LNCaP clone FGC (cell line): ENCODE measurements around the gene NAXD.
"Not testable (repeated sequence)": the region's sequence is repeated elsewhere in the genome, so short reads cannot be mapped to it uniquely, and the experiment has no call there.

Source experiments
- DNase-seq: peaks from one replicate; pipeline ENCODE4 v3.0.0-alpha.2; 2011; ENCODE audit warnings: low read depth
- H3K4me3 ChIP-seq: 2 replicates; pipeline ENCODE4 v1.5.1; 2011; ENCODE audit warnings: mild to moderate bottlenecking, low read depth, low read length, control low read depth
- TF ChIP-seq, protein P1 (sequence below): IDR thresholded peaks from 2 replicates; pipeline ENCODE4 v1.5.1; 2012; ENCODE audit warnings: mild to moderate bottlenecking; ENCODE audit not compliant: control insufficient read depth, insufficient read depth; ENCODE audit errors: extremely low read depth

NAXD gene

DNA sequence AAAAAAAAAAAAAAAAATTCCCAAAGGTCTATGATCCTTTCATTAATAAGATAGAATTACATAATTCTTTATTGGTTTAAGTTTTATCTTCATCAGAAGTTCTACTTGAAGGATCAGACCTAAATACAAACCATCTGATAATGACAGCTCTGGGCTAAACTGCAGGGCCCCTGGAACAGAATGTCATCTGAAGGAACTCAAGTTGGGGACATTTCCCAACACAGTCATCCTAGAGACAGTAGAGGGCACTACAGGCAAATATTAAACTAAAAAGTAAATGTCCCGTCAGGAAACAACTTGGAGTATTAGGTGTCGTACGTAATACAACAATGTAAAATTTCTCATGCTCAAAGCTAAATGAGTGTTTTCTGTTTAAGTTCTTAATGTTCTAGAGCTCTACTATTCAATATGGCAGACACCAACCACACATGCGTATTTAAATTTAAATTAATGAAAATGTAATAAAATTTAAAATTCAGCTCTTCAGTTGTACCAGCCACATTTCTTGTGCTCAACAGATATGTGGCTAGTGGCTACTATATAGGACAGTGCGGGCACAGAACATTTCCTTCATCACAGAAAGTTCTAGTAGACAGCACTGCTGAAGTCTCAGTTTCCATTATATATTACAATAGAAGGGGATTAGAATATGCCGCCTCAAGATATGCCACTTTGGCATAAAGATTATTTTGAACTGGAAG, 21.8 kb upstream of the NAXD start:
- DNase-seq: no peak
- no peak overlapping the region for H3K4me3 ChIP-seq
- TF ChIP-seq, protein P1, sequence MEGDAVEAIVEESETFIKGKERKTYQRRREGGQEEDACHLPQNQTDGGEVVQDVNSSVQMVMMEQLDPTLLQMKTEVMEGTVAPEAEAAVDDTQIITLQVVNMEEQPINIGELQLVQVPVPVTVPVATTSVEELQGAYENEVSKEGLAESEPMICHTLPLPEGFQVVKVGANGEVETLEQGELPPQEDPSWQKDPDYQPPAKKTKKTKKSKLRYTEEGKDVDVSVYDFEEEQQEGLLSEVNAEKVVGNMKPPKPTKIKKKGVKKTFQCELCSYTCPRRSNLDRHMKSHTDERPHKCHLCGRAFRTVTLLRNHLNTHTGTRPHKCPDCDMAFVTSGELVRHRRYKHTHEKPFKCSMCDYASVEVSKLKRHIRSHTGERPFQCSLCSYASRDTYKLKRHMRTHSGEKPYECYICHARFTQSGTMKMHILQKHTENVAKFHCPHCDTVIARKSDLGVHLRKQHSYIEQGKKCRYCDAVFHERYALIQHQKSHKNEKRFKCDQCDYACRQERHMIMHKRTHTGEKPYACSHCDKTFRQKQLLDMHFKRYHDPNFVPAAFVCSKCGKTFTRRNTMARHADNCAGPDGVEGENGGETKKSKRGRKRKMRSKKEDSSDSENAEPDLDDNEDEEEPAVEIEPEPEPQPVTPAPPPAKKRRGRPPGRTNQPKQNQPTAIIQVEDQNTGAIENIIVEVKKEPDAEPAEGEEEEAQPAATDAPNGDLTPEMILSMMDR: peak; percentile 63

DNA sequence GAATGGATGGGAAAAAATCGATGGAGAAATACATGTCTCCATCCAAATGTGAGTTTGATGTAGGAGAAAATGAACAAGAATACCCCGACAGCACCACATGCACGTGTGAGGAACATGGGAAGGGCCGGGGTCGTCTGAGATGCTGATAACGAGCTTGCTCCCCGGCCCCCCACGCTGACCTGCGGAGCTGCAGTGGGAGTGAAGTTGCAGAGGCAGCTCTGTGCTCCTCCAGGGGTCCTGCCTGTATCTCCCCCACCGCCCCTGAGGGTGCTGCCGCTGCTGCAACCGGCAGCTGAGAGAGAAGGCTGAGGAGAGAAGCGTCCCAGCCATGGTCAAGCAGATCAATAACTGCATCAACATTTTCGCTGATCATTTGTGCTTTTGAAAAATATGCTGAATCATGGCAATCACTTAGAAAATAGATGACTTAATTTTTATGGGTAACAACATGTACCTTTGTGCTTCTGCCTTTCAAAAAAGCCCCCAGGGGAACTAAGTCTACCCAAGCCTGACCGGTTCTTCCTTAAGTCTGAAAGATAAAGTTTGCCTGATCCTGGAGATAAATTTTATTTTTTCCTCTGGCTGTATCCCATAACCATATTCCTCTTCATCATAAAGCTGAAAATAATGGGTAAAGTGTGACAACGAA, 18.2 kb upstream of the NAXD start:
- peak; percentile 41 for DNase-seq
- H3K4me3 ChIP-seq: no peak overlapping the region
- TF ChIP-seq, protein P1: no peak

DNA sequence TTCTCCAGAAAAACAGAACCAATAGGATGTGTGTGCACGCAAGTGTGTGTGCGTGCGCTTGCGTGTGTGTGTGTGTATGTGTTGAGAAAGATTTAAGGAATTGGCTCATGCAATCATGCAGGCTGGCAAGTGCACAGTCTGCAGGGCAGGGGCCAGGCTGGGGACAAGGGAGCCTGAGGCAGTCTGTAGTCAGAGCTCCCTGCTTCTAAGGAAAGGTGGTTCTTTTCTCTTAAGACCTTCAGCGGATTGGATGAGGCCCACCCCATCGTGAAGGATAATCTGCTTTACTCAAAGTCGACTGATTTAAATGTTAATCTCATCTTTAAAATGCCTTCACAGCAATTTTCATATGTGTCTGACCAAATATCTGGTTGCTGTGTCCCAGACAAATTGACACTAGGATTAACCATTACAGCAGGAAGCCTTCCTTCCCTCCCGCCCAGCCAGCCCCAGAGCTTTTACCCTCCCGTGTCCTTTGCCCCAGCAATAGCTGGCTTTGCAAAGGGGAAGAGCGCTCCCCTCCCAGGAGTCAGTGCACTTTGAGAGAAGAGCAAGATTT, 15.0 kb upstream of the NAXD start:
- no peak overlapping the region for H3K4me3 ChIP-seq

DNA sequence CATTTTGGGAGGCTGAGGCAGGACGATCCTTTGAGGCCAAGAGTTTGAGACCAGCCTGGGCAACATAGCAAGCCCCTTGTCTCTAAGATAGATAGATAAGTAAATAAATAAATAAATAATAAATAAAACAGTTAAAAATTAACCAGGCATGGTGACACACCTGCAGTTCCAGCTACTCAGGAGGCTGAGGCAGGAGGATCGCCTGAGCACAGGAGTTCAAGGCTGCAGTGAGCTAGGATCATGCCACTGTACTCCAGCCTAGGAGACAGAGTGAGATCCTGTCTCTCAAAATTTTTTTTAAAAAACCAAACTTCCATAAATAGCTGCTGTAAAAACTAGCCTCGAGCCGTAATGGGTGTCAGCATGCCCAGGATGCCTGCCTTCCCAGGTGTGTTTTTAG, 14.4 kb upstream of the NAXD start:
- DNase-seq: no peak
- TF ChIP-seq, protein P1: no peak
- no peak overlapping the region for H3K4me3 ChIP-seq

More for the DNA sequence above, 15.0 kb upstream of the NAXD start:
- TF ChIP-seq, protein P1: no peak
- DNase-seq: no peak

DNA sequence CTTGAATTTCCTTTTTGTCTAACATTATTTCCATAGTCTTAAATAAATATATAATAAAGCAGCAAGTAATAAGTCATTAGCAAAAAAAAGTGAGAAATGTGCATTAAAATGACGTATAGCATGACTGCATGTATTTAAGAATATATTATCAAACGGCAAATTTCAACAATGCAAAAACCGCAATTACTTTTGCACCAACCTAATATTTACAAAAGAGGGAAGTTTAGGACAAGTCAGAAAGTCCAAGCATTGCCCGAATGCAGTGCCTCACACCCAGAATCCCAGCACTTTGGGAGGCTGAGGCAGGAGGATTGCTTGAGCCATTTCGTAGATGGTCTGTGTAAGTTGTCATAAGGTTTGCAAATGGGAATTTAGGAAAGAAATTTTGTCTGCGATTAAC, 10.2 kb upstream of the NAXD start:
- DNase-seq: no peak
- H3K4me3 ChIP-seq: no peak overlapping the region
- TF ChIP-seq, protein P1: no peak

DNA sequence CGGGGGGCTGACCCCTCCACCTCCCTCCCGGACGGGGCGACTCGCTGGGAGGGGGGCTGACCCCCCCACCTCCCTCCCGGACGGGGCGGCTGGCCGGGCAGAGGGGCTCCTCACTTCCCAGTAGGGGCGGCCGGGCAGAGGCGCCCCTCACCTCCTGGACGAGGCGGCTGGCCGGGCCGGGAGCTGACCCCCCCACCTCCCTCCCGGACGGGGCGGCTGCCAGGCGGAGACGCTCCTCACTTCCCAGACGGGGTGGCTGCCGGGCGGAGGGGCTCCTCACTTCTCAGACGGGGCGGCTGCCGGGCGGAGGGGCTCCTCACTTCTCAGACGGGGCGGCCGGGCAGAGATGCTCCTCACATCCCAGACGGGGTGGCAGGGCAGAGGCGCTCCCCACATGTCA, 9.1 kb upstream of the NAXD start:
- DNase-seq, H3K4me3 ChIP-seq: not testable (repeated sequence)

DNA sequence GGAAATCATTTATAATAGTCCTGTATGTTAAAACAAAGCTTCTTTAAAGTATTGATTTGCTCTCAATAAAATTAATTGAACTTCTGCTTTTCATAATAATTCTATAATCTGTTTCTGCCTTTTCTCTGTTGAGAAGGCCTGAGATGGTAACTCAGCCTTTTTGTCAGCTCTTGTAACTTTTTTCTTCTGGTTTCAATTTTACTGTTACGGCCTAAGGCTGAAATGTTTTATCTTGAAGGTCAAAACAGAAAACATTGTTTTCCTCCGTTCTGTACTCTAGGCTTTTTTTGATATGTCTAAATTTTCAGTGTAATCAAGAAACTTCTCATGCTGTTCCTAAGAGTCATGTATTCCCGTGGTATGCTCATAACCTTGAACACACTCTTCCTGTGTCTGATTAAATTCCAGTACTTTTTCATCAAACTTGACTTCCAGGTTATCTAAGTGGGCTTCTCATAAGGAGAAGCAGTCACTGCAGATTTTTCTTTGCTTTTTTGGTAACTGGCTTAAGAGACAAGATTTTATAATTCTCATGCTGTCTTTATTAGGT, 7.6 kb upstream of the NAXD start:
- DNase-seq: no peak
- TF ChIP-seq, protein P1: no peak
- no peak overlapping the region for H3K4me3 ChIP-seq
